GM19193 (cell line): ENCODE data around the gene TARP.

Experiments
- POLR2A ChIP-seq: IDR thresholded peaks from 4 replicates; pipeline ENCODE4 v1.6.1; 2011; ENCODE audit not compliant: insufficient read depth, insufficient read length; ENCODE audit errors: extremely low read depth

TARP gene

DNA sequence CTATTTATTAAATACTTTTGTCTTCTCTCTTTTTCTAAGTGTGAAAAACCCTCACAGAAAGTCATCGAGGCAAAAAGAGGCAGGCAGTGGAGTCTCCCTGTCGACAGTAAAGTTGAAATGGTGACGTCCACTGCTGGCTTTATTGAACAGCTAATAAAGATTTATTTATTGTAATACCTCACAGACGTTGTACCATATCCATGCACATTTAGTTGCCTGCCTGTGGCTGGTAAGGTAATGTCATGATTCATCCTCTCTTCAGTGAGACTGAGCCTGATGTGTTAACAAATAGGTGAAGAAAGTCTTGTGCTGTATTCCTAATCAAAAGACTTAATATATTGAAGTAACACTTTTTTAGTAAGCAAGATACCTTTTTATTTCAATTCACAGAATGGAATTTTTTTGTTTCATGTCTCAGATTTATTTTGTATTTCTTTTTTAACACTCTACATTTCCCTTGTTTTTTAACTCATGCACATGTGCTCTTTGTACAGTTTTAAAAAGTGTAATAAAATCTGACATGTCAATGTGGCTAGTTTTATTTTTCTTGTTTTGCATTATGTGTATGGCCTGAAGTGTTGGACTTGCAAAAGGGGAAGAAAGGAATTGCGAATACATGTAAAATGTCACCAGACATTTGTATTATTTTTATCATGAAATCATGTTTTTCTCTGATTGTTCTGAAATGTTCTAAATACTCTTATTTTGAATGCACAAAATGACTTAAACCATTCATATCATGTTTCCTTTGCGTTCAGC is 43.4 kb downstream of the TARP start:
- TF ChIP-seq POLR2A = no peak

DNA sequence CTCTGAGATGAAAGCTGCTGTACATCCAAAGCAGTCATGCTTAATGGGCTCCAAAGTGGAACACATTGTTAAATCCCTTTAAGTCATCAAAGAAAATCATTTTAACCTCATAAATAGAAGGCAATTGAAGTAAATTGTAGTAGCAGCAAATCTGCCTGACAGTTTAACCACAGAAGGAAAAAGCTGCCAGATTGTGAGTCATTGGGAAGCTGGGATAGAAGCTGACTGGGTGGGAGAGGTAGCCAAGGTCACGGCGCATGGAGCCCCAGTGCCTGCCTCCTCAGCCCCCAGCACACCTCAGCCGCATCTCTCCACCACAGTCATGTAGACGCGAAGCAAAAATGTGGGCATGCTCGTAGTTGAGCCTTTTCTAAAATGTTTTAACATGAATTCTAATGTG is 44.0 kb downstream of the TARP start:
- TF ChIP-seq POLR2A = no peak

DNA sequence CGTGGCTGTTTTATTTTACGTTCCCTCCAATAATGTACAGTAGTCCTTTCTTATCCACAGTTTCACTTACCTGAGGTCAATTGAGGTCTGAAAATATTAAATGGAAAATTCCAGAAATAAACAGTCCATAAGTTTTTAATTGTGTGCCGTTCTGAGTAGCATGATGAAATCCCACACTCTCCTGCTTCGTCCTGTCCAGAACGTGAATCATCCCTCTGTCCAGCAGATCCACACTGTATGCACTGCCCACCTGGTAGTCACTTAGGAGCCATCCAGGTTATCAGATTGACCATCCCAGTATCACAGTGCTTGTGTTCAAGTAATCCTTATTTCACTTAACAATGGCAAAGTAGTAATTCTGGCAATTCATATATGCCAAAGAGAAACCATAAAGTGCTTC is 49.0 kb downstream of the TARP start:
- TF ChIP-seq POLR2A = no peak

DNA sequence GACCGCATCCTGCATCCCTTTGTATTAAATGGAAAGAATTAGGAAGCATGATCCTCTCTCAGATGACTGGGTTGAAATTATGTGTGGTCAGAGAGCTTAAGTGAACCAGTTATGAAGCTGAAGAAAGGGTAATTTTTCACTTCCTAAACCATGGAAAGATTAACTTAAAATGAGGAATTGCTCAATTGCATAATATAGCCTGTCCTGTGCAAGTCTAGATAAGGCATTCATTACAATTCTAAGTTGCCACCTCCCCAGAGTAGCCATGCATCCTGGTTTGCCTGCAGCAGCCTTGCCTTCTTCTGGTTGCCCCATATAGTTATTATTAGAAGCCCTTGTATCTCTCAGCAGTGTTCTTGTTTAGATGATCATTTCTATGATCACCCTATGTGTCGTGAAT is 50.1 kb downstream of the TARP start:
- no peak for TF ChIP-seq POLR2A

DNA sequence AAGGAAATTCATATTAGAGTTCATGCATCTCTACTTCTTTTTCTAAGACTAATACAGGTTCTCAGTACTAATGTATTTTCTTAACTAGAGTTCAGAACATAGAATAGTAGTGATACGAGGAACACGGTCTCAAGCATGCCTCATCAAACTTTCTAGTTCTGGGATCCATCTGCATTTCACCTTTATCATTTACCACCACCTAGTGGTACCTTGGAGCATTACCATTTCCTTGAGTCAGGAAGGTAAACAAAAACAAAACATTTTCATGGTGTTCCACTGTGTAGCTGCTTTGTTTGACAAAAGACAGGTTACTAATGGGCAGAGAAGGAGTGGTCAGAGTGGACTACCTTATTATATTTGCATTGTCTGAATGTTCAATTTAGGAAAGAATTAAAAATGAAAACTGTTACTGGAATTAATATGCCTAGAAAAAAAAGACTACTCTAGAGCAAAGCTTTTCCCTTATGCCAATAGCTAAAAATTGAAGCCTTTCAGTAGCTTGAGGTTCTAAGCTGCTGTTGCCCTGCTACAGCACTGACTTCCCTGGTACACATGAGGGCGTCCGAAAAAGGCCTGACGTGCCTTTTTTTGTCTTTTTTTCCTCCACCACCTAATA is 50.8 kb downstream of the TARP start:
- no peak for TF ChIP-seq POLR2A

DNA sequence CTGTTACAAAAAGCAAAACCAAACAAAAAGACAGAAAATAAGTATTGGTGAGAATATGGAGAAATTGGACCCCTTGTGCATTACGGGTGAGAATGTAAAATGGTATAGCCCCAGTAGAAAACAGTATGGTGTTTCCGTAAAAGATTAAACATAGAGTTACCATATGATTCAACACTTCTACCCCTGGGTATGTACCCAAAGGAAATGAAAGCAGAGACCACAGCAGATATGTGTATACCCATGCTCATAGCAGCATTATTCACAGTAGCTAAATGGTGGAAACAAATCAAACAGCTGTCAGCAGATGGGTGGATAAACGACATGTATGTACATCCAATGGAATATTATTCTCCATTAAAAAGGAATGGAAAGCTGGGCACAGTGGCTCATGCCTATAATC is 53.0 kb downstream of the TARP start:
- TF ChIP-seq POLR2A = no peak

DNA sequence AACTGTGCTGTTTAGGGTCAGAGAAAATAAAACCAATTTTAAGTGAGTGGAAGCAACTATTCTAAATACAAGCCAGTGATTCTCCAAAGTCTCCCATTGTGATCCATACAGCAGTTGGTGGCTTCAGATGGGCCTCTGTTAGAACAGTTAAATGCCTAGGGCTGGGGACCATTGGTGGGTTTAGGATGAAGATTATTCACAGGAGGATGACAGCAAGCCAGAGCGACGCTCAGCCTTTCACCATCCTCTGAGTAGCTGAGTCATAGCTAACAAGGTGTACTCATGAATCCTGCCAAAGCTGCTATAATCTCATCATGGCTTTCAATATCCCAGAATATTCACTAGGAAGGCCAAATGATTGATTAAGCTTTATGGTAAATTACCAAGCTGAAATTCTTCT is 55.8 kb downstream of the TARP start:
- TF ChIP-seq POLR2A = no peak

DNA sequence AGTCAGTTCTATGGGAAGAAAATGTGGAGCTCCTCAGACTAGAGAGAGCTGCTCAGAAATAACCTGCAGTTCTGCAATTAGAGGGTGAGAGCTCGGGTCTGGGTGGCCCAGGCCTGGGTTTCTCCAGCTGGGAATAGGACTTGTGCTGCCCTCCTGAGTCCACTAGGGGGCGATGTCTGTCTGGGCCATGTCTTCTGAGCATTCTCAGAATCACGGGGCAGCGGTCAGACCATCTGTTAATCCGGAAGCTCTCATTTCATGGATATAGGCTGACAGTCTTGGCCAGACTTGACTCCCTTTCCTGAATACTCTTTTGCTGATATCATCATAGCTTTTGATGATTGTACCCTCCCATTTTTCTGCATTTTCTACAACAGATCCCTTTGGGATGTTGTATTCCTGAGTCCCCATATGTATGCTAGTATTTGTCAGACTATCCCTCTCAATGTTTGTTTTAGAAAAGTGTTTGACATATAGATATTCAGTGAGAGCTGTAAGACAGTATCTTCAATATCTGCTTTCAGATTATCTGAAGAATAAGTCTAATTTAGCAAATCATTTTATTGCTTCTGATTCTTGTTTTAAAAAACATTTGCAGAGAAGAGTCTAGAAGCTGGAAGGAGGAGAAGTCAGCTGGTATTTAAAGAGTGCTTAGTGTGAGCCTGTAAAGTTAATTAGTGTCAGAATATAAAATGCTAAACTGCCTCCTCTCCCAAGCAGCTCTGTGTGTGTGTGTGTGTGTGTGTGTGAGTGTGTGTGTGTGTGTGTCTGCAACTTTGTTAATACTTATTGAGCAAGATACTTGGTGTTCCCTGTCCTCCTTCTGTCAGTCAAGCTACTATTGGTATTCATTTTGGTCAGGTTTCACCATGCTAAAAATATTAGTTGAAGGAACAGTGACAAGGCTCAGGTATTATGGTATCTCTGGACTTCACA is 57.4 kb downstream of the TARP start:
- TF ChIP-seq POLR2A = no peak

DNA sequence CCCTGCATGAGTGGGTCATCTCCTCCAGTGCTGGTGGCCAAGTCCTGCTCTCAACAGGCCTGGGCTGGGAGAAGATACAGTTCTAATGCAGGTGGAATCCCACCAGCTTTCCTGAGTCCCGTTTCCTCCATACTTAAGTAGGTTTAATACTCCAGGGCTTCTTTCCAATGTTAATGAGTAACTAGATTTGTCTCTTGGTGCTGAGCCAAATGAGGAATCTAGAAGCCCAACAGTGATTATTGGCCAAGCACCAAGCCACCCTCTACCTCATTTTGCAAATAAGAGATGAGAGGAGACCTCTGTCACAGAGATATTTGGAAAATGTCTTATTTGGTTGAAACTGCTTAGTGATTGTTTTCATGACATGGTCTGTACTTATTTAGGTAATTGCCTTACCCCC is 58.3 kb downstream of the TARP start:
- no peak for TF ChIP-seq POLR2A

DNA sequence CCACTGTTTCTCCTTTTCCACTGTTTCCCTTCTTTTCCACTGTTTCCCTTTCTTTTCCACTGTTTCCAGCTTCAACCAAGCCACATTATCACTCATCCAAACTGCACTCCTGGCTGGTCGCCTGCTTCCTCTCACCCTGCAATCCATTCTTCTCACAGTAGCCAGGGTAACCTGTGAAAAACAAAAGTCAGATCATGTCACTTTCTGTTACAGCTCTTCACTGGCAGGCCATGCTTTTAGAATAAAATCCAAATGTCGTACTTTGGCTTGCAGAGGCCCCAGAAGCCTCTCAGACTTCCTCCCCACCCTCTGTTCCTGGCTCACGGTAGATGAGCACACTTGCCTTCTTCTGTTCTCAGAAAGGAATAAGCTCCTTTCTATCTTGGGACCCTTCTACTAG is 61.5 kb downstream of the TARP start:
- TF ChIP-seq POLR2A = no peak

DNA sequence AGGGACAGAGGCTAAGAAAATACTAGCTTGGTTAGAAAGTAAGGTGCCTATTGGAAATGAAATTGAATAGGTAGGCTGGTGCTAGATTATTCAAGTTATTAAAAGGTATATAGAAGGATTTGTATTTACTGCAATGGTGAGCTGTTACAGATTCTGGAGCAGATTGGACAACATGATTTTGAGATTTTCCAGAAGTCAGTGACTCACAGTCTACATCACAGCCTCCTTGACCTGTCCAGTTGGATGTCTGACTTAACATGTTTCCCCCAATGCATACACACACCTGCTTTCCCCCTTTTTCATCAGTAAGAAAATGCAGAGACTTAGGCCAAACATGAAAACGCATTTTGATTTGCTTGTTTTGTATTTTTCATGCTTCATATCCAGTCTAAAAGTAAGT is 62.0 kb downstream of the TARP start:
- no peak for TF ChIP-seq POLR2A
